Measurements from ENCODE around the gene SLC26A5.

DNA sequence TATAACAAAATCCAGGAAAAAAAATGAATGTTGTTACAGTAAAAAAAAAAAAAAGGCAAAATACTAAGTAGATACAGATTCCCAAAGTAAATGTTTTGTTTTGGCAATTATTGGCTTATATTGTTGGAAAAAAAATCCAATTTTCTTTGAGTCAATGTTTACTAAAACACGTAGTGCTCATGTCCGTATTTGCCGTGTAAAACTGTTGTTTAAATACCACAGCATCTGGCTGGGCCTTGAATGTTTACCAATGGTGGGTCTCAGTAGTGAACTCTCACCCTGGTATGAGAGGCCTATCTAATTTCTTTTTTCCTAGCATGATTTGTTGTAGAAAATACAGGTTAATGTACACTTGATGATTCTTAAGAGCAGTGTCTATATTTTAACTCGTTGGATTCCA is 41.4 kb upstream of the SLC26A5 start:
- TF ChIP-seq, protein P1, sequence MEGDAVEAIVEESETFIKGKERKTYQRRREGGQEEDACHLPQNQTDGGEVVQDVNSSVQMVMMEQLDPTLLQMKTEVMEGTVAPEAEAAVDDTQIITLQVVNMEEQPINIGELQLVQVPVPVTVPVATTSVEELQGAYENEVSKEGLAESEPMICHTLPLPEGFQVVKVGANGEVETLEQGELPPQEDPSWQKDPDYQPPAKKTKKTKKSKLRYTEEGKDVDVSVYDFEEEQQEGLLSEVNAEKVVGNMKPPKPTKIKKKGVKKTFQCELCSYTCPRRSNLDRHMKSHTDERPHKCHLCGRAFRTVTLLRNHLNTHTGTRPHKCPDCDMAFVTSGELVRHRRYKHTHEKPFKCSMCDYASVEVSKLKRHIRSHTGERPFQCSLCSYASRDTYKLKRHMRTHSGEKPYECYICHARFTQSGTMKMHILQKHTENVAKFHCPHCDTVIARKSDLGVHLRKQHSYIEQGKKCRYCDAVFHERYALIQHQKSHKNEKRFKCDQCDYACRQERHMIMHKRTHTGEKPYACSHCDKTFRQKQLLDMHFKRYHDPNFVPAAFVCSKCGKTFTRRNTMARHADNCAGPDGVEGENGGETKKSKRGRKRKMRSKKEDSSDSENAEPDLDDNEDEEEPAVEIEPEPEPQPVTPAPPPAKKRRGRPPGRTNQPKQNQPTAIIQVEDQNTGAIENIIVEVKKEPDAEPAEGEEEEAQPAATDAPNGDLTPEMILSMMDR (IDR thresholded peaks at IDR 0.05), result no peak
- TF ChIP-seq POLR2A (IDR thresholded peaks at IDR 0.05), result no peak
